ENCODE measurements around the gene PFKFB3. TPM values are rescaled to one million over a fixed set of nuclear protein-coding genes. Genes with fewer than 3 reads are reported as not detected.

The PFKFB3 gene
- total and polyA plus RNA-seq, 2 of the 4 experiments (the other 2 are of a cell fraction) = 34.1 to 45.5 TPM

DNA sequence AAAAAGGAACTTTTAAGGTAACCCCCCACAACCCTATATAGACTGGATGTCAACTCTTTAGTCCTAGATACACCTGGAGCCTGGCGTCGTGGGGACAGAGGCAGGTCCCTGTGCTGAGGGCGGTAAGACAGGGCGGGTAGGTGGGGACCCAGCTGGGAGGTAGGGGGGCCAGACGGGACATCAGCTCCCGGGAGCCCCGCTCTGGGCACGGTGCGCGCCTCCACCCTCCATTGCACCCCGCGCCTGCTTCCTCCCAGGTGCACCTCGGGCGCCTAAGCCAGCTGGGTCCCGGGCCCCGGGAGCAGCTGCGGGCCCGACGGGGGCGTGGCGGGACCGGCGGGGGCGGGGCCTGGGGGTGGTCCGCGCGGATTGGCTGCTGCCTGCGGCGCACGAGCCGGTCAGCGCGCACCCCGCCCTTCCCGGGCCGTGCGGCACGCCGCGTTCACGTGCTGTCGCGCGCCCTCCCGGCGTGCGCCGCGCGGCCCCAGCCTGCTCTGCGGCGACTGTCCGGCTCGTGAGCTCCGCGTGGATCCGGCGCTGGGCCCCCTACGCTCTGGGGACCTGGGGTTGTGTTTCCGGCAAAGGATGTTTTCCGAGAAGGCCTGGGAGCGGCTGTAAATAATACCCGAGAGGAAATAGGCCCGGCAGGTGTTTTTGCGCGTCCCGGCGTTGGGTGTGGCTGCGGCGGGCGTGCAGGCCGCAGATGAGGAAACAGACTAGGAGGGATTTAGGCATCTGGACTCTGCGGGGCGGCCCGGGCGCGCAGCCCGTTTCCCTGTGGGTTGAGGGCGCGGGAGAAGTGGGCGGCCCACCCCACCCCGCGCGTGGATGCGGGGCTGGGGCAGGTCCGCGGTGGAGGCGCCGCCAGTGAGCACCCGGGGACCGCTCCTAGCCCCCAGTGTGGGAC lies 39.1 kb upstream of the PFKFB3 start:
- 0 out of 2 replicates have a peak, but pooled peaks cover 5% of the 10 kb centered on the region for H3K36me3 ChIP-seq (ENCODE audit: control insufficient read depth, insufficient read depth, low read length)
- peak overlapping the region; percentile 14; the same call in 1 of the 2 replicates for H3K18ac ChIP-seq (ENCODE audit: low read depth, low read length)
- TF ChIP-seq POLR2A (IDR thresholded peaks at IDR 0.05; ENCODE audit: low read depth, low read length) (peak; percentile 44; the same call in 1 of the 2 replicates), RCOR1 (IDR thresholded peaks at IDR 0.05; ENCODE audit: insufficient replicate concordance, low read length) (peak; percentile 63), FOS (IDR thresholded peaks at IDR 0.05; ENCODE audit: low read depth, low read length) (no peak), RAD21 (IDR thresholded peaks at IDR 0.05; ENCODE audit: low read length) (no peak), SMC3 (IDR thresholded peaks at IDR 0.05; ENCODE audit: low read depth, low read length) (no peak), CEBPB (IDR thresholded peaks at IDR 0.05; ENCODE audit: low read depth, low read length) (no peak), MAZ (IDR thresholded peaks at IDR 0.05; ENCODE audit: borderline replicate concordance, low read depth, low read length) (peak; percentile 82; the same call in 1 of the 2 replicates), ELK1 (IDR thresholded peaks at IDR 0.05; ENCODE audit: borderline replicate concordance, low read depth, low read length) (no peak), MXI1 (IDR thresholded peaks at IDR 0.05; ENCODE audit: borderline replicate concordance, low read depth, low read length) (peak; percentile 96), BHLHE40 (IDR thresholded peaks at IDR 0.05; ENCODE audit: low read depth, low read length) (peak; percentile 99), MAFK (IDR thresholded peaks at IDR 0.05; ENCODE audit: low read depth, low read length) (no peak), RFX5 (IDR thresholded peaks at IDR 0.05; ENCODE audit: low read depth, low read length) (no peak), CHD1 (IDR thresholded peaks at IDR 0.05; ENCODE audit: low read depth, low read length) (no peak), NFE2L2 (IDR thresholded peaks at IDR 0.05; ENCODE audit: low read depth, low read length) (no peak)
- TF ChIP-seq, protein P1, sequence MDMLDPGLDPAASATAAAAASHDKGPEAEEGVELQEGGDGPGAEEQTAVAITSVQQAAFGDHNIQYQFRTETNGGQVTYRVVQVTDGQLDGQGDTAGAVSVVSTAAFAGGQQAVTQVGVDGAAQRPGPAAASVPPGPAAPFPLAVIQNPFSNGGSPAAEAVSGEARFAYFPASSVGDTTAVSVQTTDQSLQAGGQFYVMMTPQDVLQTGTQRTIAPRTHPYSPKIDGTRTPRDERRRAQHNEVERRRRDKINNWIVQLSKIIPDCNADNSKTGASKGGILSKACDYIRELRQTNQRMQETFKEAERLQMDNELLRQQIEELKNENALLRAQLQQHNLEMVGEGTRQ (IDR thresholded peaks at IDR 0.05; ENCODE audit: low read depth, low read length) = peak; percentile 84

More for the DNA sequence above, 39.1 kb upstream of the PFKFB3 start:
- POLR2A ChIA-PET (ENCODE audit: unreplicated experiment) = interaction anchor here (0.5 kb wide), 1 partner anchor 12 kb away, joined by 3 read pairs; no protein-coding TSS in a partner anchor
- H2BK120ac ChIP-seq (ENCODE audit: low read depth, low read length) = no peak overlapping the region
- H2BK15ac ChIP-seq (ENCODE audit: low read depth, low read length) = no peak overlapping the region
- CTCF ChIA-PET = interaction anchor here (0.6 kb wide), 1 partner anchor 654 kb away, joined by 3 read pairs; no protein-coding TSS in a partner anchor
- peak overlapping the region; percentile 55 for H3K27ac ChIP-seq (ENCODE audit: insufficient read depth, low read length)
- H2BK20ac ChIP-seq (ENCODE audit: low read depth, low read length) = no peak overlapping the region
- H2BK5ac ChIP-seq (ENCODE audit: low read depth, low read length, poor library complexity, severe bottlenecking) = peak overlapping the region; percentile 56
- 0% methylated on average over 5 of the region's 91 CpGs; no CpG with 5 or more reads in 1 of the 2 experiments for WGBS, 2 experiments (ENCODE audit: extremely low coverage in 2 of 2, insufficient read length in 1 of 2)
- dilution Hi-C loops (cut with HindIII; ENCODE audit: low sequenced_read_pairs, unreplicated experiment) = no loop called here
- H3K14ac ChIP-seq (replicated peaks; ENCODE audit: low read depth, low read length) = peak overlapping the region; percentile 74
- peak overlapping the region; percentile 87 for H3K4me2 ChIP-seq (ENCODE audit: low read depth, low read length)
- in situ Hi-C loops (cut with MboI; ENCODE audit: low sequenced_read_pairs) = no loop called here
- no TSS peak for BruUV-seq (replicated peaks)
- peak; percentile 97 for ATAC-seq (ENCODE audit: low read depth)
- peaks cover 7% of the 10 kb centered on the region for H3K9me1 ChIP-seq (ENCODE audit: insufficient read depth, low read length)
- intact Hi-C loops (cut with micrococcal nuclease) = loop anchor here (5.0 to 10.0 kb wide), 2 partner anchors 39 to 209 kb away; partner anchors contain the start of gene PFKFB3
- H3K9me3 ChIP-seq (ENCODE audit: control insufficient read depth, insufficient read depth, low read length) = no peaks in the 10 kb centered on the region
- peak overlapping the region; percentile 61; the same call in 1 of the 2 replicates for H3K56ac ChIP-seq (ENCODE audit: extremely low read depth, insufficient read depth, low read length)
- H3K4me1 ChIP-seq (ENCODE audit: control insufficient read depth, insufficient read depth, low read length) = peaks cover 11% of the 10 kb centered on the region
- peak overlapping the region; percentile 15; the same call in 1 of the 2 replicates for H4K91ac ChIP-seq (ENCODE audit: insufficient read depth, low read depth, low read length)
- H4K8ac ChIP-seq (ENCODE audit: low read depth in 2 of 2, low read length in 2 of 2) = peak overlapping the region; percentile 78 to 90
- H4K20me1 ChIP-seq (ENCODE audit: insufficient read depth, low read length) = peaks cover 21% of the 10 kb centered on the region
- H2AFZ ChIP-seq (replicated peaks; ENCODE audit: low read length, poor library complexity) = peak overlapping the region; percentile 93
- peak overlapping the region; percentile 62; the same call in 1 of the 2 replicates for H3K23ac ChIP-seq (ENCODE audit: low read depth, low read length)
- H3K4ac ChIP-seq (ENCODE audit: low read depth, low read length) = peak overlapping the region; percentile 85
- H3K27me3 ChIP-seq (ENCODE audit: control insufficient read depth, insufficient read depth, low read length) = no peaks in the 10 kb centered on the region
- H3K4me3 ChIP-seq (ENCODE audit: insufficient read depth, low read depth, low read length) = peak overlapping the region; percentile 85
- H3K9ac ChIP-seq (ENCODE audit: low read depth, low read length) = peak overlapping the region; percentile 59
- H4K5ac ChIP-seq (ENCODE audit: low read depth, low read length) = peak overlapping the region; percentile 83
- H3K79me1 ChIP-seq (ENCODE audit: low read depth in 1 of 2, low read length in 2 of 2) = peaks cover 38 to 80% of the 10 kb centered on the region in 2 experiments
- peak; percentile 84 for DNase-seq
- H2AK9ac ChIP-seq (replicated peaks; ENCODE audit: low read depth, low read length, poor library complexity) = peak overlapping the region; percentile 85
- peak overlapping the region; percentile 91 for H2AK5ac ChIP-seq (ENCODE audit: low read depth, low read length)
